Measurements from ENCODE around the gene NRK. TPM values are rescaled to one million over a fixed set of nuclear protein-coding genes. Genes with fewer than 3 reads are reported as not detected.
A peak's percentile ranks its signal among the peaks of the same experiment; 100 is the strongest.
"Not testable (repeated sequence)": the region's sequence is repeated elsewhere in the genome, so short reads cannot be mapped to it uniquely, and the experiment has no call there.

The NRK gene
- total RNA-seq, 1 experiment from 2014 or later = 0.05 TPM

DNA sequence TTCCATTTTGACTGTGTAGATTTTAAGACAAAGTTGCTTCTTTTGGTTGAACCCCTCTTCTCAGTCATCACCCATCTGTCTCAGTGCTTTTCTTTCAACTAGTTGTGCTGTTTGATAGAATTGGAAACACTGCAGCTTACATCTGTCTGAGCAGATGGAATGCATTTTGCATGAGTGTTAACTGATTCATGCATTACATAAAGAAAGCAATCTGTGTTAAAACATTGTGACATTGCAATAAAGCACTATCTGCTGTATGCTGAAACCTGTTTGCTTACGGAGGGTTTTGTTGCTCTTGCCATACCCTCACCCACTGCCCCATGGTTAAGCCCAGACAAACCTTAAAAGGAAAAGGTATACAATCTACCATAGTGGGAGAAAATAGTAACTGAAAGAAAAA lies 47.4 kb downstream of the NRK start:
- in situ Hi-C loops (cut with HindIII; ENCODE audit: low pct_unique_long_range_greater_than_20kb, low sequenced_read_pairs) = no loop called here
- DNase-seq (ENCODE audit: low read depth, low spot score) = no peak

- in situ Hi-C loops (cut with HindIII; ENCODE audit: low pct_unique_long_range_greater_than_20kb, low sequenced_read_pairs) = no loop called here
- peak; percentile 0 for DNase-seq (ENCODE audit: low read depth, low spot score)
Observed at GRCh38 chrX:105870445-105870844, 48.1 kb downstream of the NRK start.

GRCh38 chrX:105872941-105873340 lies 50.6 kb downstream of the NRK start:
- peak; percentile 0 for DNase-seq (ENCODE audit: low read depth, low spot score)
- in situ Hi-C loops (cut with HindIII; ENCODE audit: low pct_unique_long_range_greater_than_20kb, low sequenced_read_pairs) = no loop called here

DNA sequence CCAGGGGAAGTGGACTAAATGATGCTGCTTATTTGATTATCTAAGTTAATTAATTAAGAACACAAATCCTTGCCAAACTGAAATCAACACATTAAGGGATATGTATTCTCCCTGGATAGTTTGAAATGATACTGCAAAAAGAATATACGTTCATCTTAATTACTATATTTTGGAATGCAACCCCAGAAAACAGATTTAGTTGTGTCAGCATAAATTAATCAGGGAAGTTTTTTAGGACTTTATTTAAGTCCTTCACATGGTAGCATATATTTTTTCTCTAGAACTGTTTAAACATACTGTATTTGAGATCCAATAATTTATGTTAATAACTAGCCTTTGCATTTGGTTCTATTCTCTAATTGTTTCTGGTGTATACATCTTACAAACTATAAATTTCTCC lies 52.5 kb downstream of the NRK start:
- in situ Hi-C loops (cut with HindIII; ENCODE audit: low pct_unique_long_range_greater_than_20kb, low sequenced_read_pairs) = no loop called here
- DNase-seq (ENCODE audit: low read depth, low spot score) = no peak

DNA sequence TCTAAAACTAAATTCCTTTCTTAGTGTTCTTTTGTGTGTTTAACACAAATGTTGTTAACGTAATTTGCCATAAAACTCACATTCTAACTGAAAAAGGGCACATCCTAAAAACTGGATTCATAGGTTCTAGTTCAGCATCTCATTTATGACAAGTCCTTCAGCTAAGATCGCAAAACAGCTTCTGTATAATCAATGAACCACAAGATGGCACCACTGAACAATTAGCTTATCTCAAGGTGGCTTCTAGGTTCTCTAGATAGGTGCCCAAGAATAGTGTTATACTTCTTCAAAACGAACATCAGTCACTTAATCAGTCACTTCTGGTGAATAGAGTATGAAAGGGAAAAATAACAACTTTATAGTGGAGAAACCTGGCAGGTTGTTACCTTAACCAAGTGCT lies 54.3 kb downstream of the NRK start:
- in situ Hi-C loops (cut with HindIII; ENCODE audit: low pct_unique_long_range_greater_than_20kb, low sequenced_read_pairs) = no loop called here
- peak; percentile 47 for DNase-seq (ENCODE audit: low read depth, low spot score)

GRCh38 chrX:105880491-105880890 lies 58.2 kb downstream of the NRK start:
- in situ Hi-C loops (cut with HindIII; ENCODE audit: low pct_unique_long_range_greater_than_20kb, low sequenced_read_pairs) = no loop called here
- DNase-seq (ENCODE audit: low read depth, low spot score) = no peak

DNA sequence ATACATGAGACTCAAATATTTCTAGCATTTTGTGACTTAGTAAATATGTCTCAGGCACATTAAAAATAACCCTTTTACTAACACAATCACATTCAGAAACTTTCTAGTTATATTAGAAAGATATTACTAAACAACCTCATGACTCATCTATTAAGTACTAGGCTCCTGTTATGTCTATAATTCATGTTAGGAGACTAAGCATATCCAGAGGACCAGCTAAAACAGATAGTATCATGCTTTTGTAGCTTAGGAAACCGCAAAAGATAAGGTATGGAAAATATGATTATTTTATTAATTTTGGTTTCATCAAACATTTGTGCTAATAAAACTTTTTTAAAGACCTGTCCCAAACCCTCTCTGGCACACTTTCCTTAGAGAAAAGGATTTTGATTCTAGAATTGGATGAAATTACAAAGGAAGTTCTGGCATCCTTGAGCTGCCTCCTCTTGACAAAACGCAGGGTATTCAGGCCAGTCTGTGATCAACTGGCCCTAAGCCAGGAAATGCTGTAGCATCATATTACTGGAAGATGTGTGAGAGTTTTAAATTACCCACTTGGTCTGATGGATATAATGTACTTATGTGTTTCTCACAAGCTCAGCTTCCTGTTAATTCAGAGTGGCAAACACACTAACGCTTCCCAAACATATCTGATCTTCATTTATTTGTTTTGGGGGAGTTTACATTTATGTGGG lies 60.4 kb downstream of the NRK start:
- no peak for DNase-seq (ENCODE audit: low read depth, low spot score)
- in situ Hi-C loops (cut with HindIII; ENCODE audit: low pct_unique_long_range_greater_than_20kb, low sequenced_read_pairs) = no loop called here

DNA sequence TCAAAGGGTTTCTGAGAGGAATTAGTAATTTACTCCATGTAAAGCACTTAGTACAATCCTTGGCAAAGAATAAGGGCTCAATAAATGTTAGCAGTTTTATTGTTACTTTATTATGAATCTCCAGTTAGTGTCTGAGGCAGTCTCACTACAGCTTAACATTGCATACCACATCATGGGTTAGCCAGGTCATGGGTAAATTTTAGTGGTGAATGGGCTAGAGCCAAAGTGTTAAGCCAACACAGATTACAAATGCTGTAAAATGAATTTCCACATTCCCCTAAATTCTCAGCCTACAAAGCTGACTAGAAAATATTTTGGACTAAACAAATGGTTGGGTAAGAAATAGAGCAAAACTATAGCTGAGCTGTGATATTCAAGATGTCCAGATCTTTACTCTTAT lies 72.4 kb downstream of the NRK start:
- in situ Hi-C loops (cut with HindIII; ENCODE audit: low pct_unique_long_range_greater_than_20kb, low sequenced_read_pairs) = no loop called here
- DNase-seq (ENCODE audit: low read depth, low spot score) = no peak

- in situ Hi-C loops (cut with HindIII; ENCODE audit: low pct_unique_long_range_greater_than_20kb, low sequenced_read_pairs) = no loop called here
- no peak for DNase-seq (ENCODE audit: low read depth, low spot score)
Observed at GRCh38 chrX:105909576-105909975, 87.2 kb downstream of the NRK start.

- in situ Hi-C loops (cut with HindIII; ENCODE audit: low pct_unique_long_range_greater_than_20kb, low sequenced_read_pairs) = no loop called here
- no peak for DNase-seq (ENCODE audit: low read depth, low spot score)
Observed at GRCh38 chrX:105910563-105911105, 88.3 kb downstream of the NRK start.

GRCh38 chrX:105945266-105945665 lies 122.9 kb downstream of the NRK start:
- in situ Hi-C loops (cut with HindIII; ENCODE audit: low pct_unique_long_range_greater_than_20kb, low sequenced_read_pairs) = no loop called here
- DNase-seq (ENCODE audit: low read depth, low spot score) = no peak

DNA sequence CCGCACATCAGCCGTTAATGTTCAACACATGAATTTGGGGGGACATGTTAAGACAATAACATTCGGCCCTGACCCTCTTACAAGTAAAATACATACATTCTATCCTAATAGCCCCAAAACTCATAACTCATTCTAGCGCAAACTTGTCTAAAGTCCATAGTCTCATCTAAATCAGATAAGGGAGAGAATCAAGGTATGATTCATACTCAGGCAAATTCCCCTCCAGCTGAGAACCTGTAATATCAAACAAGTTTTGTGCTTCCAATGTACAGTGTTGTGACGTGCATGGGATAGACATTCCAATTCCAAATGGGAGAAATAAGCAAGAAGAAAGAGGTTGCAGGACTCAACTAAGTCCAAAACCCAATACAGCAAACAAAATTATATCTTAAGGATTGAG lies 147.1 kb downstream of the NRK start:
- no peak for DNase-seq (ENCODE audit: low read depth, low spot score)
- in situ Hi-C loops (cut with HindIII; ENCODE audit: low pct_unique_long_range_greater_than_20kb, low sequenced_read_pairs) = no loop called here

DNA sequence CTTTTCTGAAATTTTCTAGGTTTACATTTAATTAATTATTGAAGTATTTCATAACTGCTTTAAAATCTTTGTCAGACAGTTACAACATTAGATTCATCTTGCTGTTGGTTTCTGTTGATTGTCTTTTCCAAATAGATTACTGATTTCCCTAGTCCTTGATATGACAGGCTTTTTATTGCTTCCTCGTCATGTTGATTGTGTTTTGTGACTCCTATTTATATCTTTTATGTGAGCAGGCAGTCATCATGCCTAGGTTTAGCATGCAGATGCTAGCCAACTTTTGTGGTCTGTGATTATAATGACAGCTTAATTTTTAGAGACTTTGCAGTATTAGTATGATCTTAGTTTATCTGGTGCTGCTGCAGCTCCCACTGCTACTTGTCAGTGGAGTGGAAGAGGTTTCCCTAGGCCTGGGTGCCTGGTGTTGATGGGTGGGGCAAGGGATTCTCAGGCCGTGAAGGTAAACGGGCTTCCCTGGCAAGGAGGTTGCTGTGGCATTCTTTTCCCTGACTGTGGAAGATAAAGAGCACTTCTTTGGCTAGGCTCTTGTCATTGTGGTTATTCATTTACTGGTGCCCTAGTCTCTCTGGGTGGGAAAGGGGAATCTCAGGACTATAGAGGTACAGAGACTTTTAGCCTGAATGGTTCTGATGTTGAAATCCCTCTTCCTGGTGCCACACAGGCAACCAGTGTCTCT lies 150.5 kb downstream of the NRK start:
- in situ Hi-C loops (cut with HindIII; ENCODE audit: low pct_unique_long_range_greater_than_20kb, low sequenced_read_pairs) = no loop called here
- no peak for DNase-seq (ENCODE audit: low read depth, low spot score)

DNA sequence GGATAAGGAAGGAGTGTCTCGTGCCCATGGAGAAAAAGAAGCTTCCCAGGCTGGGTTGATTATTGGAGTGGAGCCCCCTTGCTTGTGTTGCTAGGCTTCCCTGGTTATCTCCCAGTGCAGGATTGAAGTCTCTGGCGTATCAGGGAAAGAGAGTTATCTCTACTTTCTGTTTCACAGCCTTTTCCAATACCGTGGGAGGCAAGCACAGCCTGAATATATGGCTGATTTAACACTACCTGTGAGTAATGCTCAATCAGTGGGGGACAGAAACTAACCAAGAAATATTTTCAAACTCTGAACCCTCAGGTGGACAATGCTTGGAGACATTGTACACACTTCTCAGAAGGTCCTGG lies 151.0 kb downstream of the NRK start:
- in situ Hi-C loops (cut with HindIII; ENCODE audit: low pct_unique_long_range_greater_than_20kb, low sequenced_read_pairs) = no loop called here
- DNase-seq (ENCODE audit: low read depth, low spot score) = no peak

DNA sequence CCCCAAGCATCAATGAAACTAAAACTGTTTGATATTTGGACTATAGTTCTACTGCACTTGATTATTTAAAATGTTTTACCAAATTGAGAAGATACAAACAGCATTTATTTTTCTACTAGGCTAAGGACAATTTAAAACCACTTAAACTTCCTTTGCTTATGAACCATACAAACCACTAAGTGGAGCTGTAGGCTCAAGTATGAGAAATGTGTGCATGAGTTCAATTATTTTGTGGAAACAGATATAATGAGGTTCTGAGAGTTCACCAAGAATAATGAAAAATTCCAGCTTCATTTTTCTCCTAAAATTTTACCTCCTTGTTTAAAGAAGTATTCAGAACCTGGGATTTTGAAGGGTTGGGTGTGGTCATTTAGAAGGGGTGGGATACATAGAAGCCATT lies 153.0 kb downstream of the NRK start:
- DNase-seq (ENCODE audit: low read depth, low spot score) = peak; percentile 29
- in situ Hi-C loops (cut with HindIII; ENCODE audit: low pct_unique_long_range_greater_than_20kb, low sequenced_read_pairs) = no loop called here

DNA sequence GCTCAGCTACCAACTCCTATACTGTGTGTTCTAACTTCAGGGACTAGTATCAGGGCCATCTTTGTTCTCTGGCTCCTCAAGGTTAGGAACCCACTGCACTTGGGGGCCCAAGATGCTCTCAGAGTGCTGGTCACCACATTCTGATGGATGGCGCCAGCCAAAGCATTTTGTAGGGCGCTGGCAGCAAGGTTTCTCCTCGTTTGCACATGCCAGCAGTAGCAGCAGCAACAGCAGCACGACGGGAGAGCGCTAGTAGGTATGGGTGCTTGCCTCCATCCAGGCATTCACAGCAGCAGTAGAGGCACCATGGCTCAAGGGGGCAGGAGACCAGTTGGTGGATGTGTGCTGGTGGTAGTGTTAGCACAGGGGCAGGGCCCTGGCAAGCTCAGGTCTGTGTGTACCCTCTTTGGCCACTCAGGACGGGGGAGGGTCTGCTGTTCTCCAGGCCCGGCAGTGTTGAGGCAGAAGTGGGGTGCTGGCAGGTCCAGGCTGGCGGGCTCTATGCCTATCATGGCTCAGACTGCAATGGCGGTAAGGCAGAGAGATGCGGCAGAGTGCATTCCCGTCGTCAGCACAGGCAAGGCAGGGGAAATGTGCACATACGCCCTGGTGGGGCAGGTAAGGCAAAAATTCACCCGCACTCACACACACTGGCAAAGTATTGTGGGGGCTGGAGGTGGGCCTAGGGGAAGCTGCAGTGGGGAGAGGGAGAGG lies 159.6 kb downstream of the NRK start:
- in situ Hi-C loops (cut with HindIII; ENCODE audit: low pct_unique_long_range_greater_than_20kb, low sequenced_read_pairs) = no loop called here

GRCh38 chrX:105988487-105988886 lies 166.1 kb downstream of the NRK start:
- in situ Hi-C loops (cut with HindIII; ENCODE audit: low pct_unique_long_range_greater_than_20kb, low sequenced_read_pairs); DNase-seq (ENCODE audit: low read depth, low spot score): not testable (repeated sequence)

More for the DNA sequence above, 159.6 kb downstream of the NRK start:
- no peak for DNase-seq (ENCODE audit: low read depth, low spot score)

DNA sequence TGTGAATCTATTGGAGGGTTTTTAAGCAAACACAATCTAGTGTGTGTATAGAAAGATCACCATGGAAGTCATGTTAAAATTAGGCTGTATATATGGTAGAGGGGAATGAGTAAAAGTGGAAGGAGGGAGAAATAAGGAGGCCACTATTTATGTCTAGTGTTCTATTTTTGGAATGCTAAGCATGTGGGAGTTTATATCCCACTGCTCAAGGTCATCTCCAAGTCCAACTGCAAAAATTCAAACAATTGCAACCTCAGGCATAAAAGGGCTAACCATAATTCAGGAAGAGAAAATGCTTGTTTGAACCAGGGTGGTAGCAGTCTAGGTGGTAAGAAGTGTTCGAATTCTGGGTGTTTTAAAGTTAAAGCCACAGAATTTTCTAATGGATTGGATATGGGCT lies 177.0 kb downstream of the NRK start:
- in situ Hi-C loops (cut with HindIII; ENCODE audit: low pct_unique_long_range_greater_than_20kb, low sequenced_read_pairs) = no loop called here
- no peak for DNase-seq (ENCODE audit: low read depth, low spot score)

DNA sequence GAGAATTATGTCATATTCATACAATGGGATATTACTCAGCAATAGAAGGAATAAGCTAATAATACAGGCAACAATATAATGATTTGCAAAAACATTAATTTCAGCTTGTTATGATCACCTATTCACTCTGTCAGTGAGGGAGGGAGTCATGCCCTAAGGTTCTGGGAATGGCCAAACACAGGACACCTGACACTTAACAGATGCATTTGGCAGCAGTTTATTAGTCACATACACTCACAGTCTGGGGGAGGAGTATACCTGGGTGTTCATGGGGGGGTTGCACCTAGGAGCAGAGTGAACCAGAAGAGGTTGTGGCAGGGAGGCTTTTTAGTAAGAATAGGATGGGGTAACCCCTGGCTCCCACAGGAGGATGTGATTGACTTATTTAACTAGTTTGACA lies 177.9 kb downstream of the NRK start:
- in situ Hi-C loops (cut with HindIII; ENCODE audit: low pct_unique_long_range_greater_than_20kb, low sequenced_read_pairs) = no loop called here
- no peak for DNase-seq (ENCODE audit: low read depth, low spot score)

Measured in SK-MEL-5 (cell line).